Gastroesophageal sphincter (tissue), 4 donors: ENCODE data around the gene C15orf61. TPM values are rescaled to one million over a fixed set of nuclear protein-coding genes. Genes with fewer than 3 reads are reported as not detected.

Experiments
- ATAC-seq: fragments of 150-250 bp; one replicate; pipeline ENCODE4 v1.9.1; 2016; ENCODE audit warnings: mild to moderate bottlenecking, moderate library complexity
- H3K27ac ChIP-seq, 4 donors: fragments of 200-600 bp; sonication (generic) in 3 of 4; 1 replicate in 3 of 4; 2 replicates in 1 of 4; pipeline ENCODE4 v1.5.1; 2016 to 2019
- H3K27me3 ChIP-seq: fragments of 200-600 bp; sonication (generic); one replicate; pipeline ENCODE4 v1.5.1; 2019
- H3K36me3 ChIP-seq, 2 donors: fragments of 200-600 bp; sonication (generic); one replicate each; pipeline ENCODE4 v1.5.1; 2019; ENCODE audit warnings: control low read depth in 1 of 2
- H3K4me1 ChIP-seq, 3 donors: fragments of 200-600 bp; sonication (generic); 1 replicate in 2 of 3; 2 replicates in 1 of 3; pipeline ENCODE4 v1.5.1; 2016 to 2019; ENCODE audit warnings: control low read depth in 2 of 3
- H3K4me3 ChIP-seq, 2 donors: fragments of 200-600 bp; sonication (generic); one replicate each; pipeline ENCODE4 v1.5.1; 2019; ENCODE audit warnings: mild to moderate bottlenecking in 1 of 2, moderate library complexity in 1 of 2
- H3K9me3 ChIP-seq, 3 donors: fragments of 200-600 bp; sonication (generic); one replicate each; pipeline ENCODE4 v1.5.1; 2017 to 2019; ENCODE audit warnings: control low read depth in 2 of 3
- CTCF ChIP-seq, 4 experiments: fragments of 200-600 bp in 2 of 4; fragments of 450-650 bp in 2 of 4; sonication (generic) in 1 of 4; IDR thresholded peaks; one replicate each; pipeline ENCODE4 v1.5.1; 2017 to 2019; ENCODE audit warnings: antibody characterized with exemption in 4 of 4, mild to moderate bottlenecking in 2 of 4, moderate library complexity in 2 of 4
- EP300 ChIP-seq: sonication (generic); formaldehyde crosslinking; IDR thresholded peaks from one replicate; pipeline ENCODE4 v1.6.1; 2017; ENCODE audit warnings: antibody characterized with exemption, mild to moderate bottlenecking
- POLR2A ChIP-seq, 2 donors: fragments of 450-650 bp; IDR thresholded peaks; one replicate each; pipeline ENCODE4 v1.6.1; 2017; ENCODE audit warnings: antibody characterized with exemption in 2 of 2, mild to moderate bottlenecking in 2 of 2, moderate library complexity in 1 of 2
- POLR2AphosphoS5 ChIP-seq: sonication (generic); formaldehyde crosslinking; IDR thresholded peaks from one replicate; pipeline ENCODE4 v1.6.1; 2017; ENCODE audit warnings: antibody characterized with exemption
- WGBS, 2 donors: methylation state at CpG; one replicate each; pipeline ENCODE4 v1.1.5; 2018; ENCODE audit warnings: low coverage in 1 of 2; 5-methylcytosine and 5-hydroxymethylcytosine counted together
- total RNA-seq, 4 donors: library from RNA; depleted of rRNA; stranded (reverse); fragments of >200 nt; gene quantifications; one replicate each; pipeline ENCODE4 v1.1.0, GENCODE V29; 2016

The C15orf61 gene
- total RNA-seq, 4 donors from 2014 or later: 4.1 to 6.5 (median 5.6) TPM

- Histone ChIP-seq H3K27me3 (no peaks in the 10 kb centered on the region), H3K36me3 (peaks cover 0 to 26% of the 10 kb centered on the region in 2 donors), H3K9me3 (no peaks in the 10 kb centered on the region), H3K4me1 (peaks cover 0 to 69% (median 8%) of the 10 kb centered on the region in 3 donors), H3K4me3 (no peak overlapping the region), H3K27ac (no peak overlapping the region)
- TF ChIP-seq EP300 (no peak), POLR2AphosphoS5 (no peak), CTCF (IDR thresholded peaks at IDR 0.05) (no peak), POLR2A (IDR thresholded peaks at IDR 0.05) (no peak)
- WGBS, 2 donors: 67 to 88% methylated on average over 1 to 2 of the region's 3 CpGs
- ATAC-seq: no peak
Measured at GRCh38 chr15:67545864-67546263, 24.9 kb downstream of the C15orf61 start.

- no peak for TF ChIP-seq POLR2AphosphoS5
- no peak for TF ChIP-seq POLR2A (IDR thresholded peaks at IDR 0.05)
- TF ChIP-seq EP300: no peak
- TF ChIP-seq CTCF (IDR thresholded peaks at IDR 0.05): no peak
- H3K9me3 ChIP-seq: no peaks in the 10 kb centered on the region
- no peak for ATAC-seq
- H3K27ac ChIP-seq: no peak overlapping the region
- no peak overlapping the region for H3K4me3 ChIP-seq
- no peaks in the 10 kb centered on the region for H3K27me3 ChIP-seq
- 92 to 93% methylated on average over 2 of the region's 2 CpGs for WGBS, 2 donors
- peaks cover 0 to 63% (median 8%) of the 10 kb centered on the region in 3 donors for H3K4me1 ChIP-seq
- H3K36me3 ChIP-seq: peaks cover 0 to 38% of the 10 kb centered on the region in 2 donors
Measured at GRCh38 chr15:67547064-67547463, 26.1 kb downstream of the C15orf61 start.

- peaks cover 0 to 63% (median 8%) of the 10 kb centered on the region in 3 donors for H3K4me1 ChIP-seq
- no peak overlapping the region for H3K4me3 ChIP-seq
- H3K27me3 ChIP-seq: no peaks in the 10 kb centered on the region
- 44 to 54% methylated on average over 3 of the region's 3 CpGs for WGBS, 2 donors
- peaks cover 0 to 42% of the 10 kb centered on the region in 2 donors for H3K36me3 ChIP-seq
- H3K27ac ChIP-seq: peak overlapping the region in 2 of 4 donors; percentile 54 to 60
- no peaks in the 10 kb centered on the region for H3K9me3 ChIP-seq
- TF ChIP-seq CTCF (IDR thresholded peaks at IDR 0.05) (no peak), POLR2A (IDR thresholded peaks at IDR 0.05) (no peak), POLR2AphosphoS5 (no peak), EP300 (no peak)
- no peak for ATAC-seq
Measured at GRCh38 chr15:67547836-67548235, 26.9 kb downstream of the C15orf61 start.

- no peak for TF ChIP-seq CTCF (IDR thresholded peaks at IDR 0.05)
- no peak for TF ChIP-seq POLR2AphosphoS5
- TF ChIP-seq POLR2A (IDR thresholded peaks at IDR 0.05): no peak
- no peak for TF ChIP-seq EP300
- H3K36me3 ChIP-seq: peaks cover 0 to 42% of the 10 kb centered on the region in 2 donors
- peaks cover 0 to 58% (median 8%) of the 10 kb centered on the region in 3 donors for H3K4me1 ChIP-seq
- peak overlapping the region in 2 of 4 donors; percentile 54 to 60 for H3K27ac ChIP-seq
- H3K4me3 ChIP-seq: no peak overlapping the region
- WGBS, 2 donors: 19 to 31% methylated on average over 2 of the region's 2 CpGs
- no peaks in the 10 kb centered on the region for H3K27me3 ChIP-seq
- no peaks in the 10 kb centered on the region for H3K9me3 ChIP-seq
- ATAC-seq: no peak
Measured at GRCh38 chr15:67548236-67548852, 27.4 kb downstream of the C15orf61 start.
